Activated CD8-positive, alpha-beta memory T cell treated with anti-CD3 and anti-CD28 coated beads for 1 hour (primary cell): ENCODE data around the gene SLC29A1.
"Not testable (repeated sequence)": the region's sequence is repeated elsewhere in the genome, so short reads cannot be mapped to it uniquely, and the experiment has no call there.

Source experiments
- DNase-seq, 2 donors: peaks; one replicate each; pipeline ENCODE4 v3.0.0-alpha.2; 2020; ENCODE audit warnings: low read depth in 1 of 2; ENCODE audit errors: extremely low read depth in 1 of 2

The SLC29A1 gene

DNA sequence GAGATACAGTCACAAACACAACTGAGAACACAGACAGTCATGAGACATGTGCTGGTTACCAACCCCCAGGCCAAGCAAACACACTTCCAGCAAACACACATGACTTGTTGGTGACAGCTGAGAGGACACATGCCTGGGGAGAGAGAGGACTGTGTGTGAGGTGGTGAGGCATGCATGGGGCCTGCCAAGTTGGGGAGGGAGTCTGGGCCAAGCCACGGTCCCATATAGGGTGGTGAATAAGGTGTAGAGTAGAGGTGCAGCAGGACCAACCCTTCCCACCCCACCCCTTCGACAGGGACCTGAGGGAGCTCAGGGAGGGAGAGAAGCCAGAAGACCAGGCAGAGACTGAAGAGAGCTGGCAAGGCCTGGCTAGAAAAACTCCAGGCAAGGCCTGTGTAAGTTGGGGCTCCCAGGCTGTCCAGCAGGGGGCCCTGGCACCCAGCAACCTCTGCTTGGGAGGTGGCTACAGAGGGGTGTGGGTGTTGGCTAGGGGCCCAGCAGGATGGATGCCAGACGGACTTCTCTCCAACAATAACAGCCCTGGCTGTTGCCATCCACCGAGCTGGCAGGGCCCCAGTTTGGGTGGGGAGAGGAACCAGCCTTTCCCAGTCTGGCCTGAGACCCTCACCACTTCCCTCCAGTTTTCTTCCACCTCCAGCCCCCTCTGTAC lies 2.0 kb upstream of the SLC29A1 start:
- peak in 1 of 2 donors; percentile 50 for DNase-seq

DNA sequence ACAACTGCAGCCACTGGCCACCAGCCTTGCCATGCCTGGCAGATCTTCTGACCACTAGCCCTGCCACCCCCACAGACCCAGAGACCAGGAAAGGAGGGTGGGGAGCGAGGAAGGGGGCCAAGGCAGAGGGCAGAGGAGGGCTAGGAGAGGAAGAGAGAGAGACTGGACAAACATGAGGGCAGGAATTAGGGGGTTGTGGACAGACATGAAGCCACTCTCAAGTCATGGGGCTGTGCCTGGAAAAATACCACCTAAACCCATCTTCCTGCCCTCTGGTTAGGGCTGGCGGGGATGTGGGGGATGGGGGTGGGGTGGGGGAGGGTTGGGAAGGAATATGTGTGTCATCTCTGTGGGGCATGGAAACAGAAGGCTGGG lies 1.4 kb upstream of the SLC29A1 start:
- no peak for DNase-seq

DNA sequence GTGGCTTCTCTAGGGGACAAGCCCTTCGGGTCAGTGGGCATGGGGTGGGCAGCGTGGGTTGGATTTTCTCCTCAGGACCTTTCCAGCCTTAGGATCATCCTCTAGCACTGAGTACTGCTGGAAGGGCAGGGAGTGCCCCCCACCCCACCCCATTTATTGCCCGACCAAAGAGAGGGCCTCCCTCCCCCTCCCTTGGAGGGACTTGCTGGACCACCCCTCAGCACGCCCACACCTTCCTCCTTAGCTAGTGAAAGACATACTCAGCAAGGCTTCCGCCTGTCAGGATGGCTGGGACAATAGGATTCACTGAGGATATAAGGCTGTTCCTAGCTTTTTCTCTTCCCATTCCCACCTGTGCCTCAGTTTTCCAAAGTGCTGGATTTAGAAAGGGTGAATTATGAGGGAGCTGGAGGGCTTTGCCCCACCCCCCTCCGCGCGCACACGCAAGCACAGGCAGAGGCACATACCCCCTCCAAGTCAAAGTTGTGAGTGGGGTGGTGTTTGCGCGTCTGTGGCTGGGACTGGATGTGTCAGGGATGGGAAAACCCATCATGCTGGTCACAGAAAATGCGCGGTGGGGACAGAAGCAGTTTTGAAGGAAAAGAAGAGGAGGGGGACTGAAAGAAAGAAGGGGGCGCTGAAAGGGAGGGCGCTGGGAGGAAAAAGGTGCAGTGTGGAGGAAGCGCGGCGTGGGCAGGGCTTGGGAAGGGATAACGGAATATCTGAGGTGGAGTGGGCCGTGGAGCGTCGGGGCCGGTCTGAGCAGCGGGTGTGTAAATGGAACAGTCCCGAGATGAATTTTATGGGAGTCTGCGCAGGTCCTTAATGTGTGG lies 693 bp upstream of the SLC29A1 start:
- DNase-seq: no peak

- no peak for DNase-seq
Measured at GRCh38 chr6:44224029-44224964, 902 bp downstream of the SLC29A1 start.

GRCh38 chr6:44224965-44225305 lies 1.5 kb downstream of the SLC29A1 start:
- no peak for DNase-seq

DNA sequence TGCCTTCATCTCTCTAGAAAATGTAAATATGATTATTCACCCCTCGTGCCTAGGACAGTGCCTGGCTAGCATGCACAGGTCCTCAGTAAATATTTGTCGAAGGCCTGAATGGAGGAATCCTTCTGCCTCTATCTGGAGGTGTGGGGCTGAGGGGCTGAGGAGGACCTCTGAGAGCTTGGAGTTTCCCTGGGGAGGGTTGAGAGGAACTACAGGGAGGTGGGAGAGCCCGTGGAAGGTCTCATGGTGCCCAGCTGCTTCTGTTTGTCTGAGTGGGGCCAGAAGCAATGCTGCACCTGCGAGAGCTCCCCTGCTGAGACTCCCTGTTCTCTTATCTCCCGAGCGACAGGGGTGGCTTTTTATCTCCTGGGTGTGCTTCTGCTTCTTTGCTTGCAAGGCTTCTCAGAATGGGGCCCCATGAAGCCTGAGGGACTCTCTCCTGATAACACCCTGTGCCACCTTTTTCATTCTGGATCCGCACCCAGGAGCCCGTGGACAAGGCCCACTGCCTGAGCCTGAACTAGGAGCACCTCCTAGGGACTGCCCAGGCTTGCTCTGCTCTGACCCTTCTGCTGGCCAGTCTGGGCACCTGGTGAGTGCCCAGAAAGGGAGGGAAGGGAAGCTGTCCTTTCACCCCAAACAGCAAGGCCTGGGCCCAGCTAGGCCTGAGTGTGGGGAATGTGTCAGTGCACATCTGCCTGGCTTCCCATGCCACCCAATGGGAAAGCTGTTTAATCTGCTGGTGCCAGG lies 2.4 kb downstream of the SLC29A1 start:
- no peak for DNase-seq

- DNase-seq: no peak
Measured at GRCh38 chr6:44226368-44227147, 3.2 kb downstream of the SLC29A1 start.

DNA sequence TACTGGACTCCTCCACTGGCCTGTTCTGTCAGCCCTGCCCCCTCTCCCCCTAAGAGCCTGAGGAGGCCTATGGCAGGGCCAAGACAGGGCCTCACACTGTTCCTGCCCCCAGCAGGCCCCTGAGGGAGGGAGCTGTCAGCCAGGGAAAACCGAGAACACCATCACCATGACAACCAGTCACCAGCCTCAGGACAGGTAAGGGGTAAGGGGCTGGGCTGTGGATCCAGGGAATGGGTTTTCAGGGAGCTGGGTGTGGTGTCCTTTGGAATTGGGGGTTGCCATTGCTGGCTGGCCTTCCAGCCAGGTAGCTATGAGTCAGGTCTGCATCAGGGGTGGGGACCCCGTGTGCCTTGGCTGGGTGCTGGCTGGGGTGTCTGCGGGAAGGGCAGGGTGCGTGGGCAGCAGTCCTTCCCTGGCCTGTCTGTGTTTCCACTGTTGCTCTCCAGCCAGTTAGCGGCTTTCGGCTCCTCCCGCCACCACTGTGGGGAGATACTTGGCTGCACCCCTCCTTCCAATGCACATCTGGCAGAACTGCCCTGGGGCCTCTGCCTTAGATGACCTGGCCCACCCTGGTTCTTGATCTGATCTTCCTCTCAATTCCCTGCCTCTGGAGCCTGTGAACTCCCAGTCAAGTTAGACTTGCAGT lies 3.9 kb downstream of the SLC29A1 start:
- no peak for DNase-seq

DNA sequence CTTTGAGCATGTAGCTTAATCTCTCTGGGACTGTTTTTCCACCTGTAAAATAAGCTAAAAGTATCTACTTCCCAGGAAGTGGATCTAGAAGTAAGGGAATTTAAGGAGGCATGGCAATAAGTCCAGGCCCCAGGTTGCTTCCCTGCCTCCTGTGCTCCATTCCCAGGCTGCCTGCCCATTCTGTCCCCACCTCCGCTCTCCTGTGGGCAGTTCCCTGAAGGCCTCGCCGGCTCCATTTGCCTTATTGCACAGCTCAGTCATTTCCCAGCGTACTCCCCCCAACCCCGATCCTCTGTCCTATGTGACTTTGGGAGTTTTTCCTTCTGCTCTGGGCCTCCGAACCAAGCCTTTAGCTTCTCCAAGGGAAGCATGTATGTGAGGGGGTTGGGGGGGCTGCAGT lies 4.6 kb downstream of the SLC29A1 start:
- no peak for DNase-seq

GRCh38 chr6:44228433-44228832 lies 5.0 kb downstream of the SLC29A1 start:
- no peak for DNase-seq

DNA sequence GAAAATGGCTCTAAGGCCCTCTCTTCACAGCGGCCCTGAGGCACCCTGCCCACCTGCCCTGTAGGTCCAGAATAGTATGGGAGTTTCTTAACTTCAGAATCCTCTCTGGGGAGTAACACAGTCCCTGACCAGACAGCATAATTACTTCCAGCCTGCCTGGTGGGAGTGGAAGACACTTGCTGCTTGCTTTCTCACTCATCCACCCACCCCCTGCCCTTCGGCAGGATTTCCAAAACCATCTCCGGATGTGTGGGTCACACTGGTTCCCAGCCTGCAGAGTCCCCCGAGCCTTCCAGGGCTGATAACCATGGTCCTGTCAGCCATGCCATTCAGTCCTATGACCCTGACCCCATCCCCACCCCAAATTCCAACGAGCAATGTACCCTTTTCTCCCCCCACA lies 5.4 kb downstream of the SLC29A1 start:
- no peak for DNase-seq

- DNase-seq: no peak
Measured at GRCh38 chr6:44229376-44230033, 6.1 kb downstream of the SLC29A1 start.

- DNase-seq: no peak
Measured at GRCh38 chr6:44230034-44230675, 6.8 kb downstream of the SLC29A1 start.

DNA sequence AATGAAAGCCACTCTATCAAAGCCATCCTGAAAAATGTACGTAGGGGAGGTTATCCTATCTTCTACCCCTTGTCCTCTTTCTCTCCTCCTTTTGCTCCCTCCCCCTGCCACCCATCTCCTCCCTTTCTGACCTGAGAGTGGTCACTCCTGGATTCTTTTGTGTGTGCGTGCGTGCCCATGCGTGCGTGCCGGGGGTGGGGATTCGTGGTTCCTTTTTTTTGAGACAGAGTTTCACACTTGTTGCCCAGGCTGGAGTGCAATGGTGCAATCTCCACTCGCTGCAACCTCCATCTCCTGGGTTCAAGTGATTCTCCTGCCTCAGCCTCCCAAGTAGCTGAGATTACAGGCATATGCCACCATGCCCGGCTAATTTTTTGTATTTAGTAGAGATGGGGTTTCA lies 8.0 kb downstream of the SLC29A1 start:
- DNase-seq: not testable (repeated sequence)

DNA sequence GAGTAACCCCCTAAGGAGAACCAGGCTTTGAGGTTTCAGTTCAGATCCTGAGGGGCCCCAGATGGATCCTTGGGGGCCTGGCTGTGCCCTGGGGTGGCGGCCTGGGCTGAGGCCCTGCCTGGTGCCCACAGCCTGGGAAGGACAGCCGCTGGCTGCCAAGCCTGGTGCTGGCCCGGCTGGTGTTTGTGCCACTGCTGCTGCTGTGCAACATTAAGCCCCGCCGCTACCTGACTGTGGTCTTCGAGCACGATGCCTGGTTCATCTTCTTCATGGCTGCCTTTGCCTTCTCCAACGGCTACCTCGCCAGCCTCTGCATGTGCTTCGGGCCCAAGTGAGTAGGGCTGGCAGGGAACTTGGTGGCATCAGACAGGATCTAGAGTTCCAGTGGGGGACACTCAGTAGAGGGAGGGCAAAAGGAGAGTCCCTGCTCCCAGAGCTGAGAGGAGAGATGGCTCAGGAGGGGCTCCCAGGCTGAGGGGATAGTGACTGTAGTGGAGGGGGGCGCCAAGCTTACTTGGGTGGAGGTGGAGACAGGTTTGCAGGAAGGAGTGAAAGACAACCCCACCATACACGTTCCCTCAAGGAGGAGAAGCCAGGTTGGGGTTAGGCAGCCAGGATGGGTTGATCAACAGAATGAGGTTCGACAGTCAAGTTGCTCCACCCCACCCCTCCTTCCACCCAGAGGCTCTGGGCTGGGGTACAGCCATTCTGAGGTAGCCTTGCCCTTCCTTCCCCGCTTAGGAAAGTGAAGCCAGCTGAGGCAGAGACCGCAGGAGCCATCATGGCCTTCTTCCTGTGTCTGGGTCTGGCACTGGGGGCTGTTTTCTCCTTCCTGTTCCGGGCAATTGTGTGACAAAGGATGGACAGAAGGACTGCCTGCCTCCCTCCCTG lies 9.5 kb downstream of the SLC29A1 start:
- DNase-seq: no peak

DNA sequence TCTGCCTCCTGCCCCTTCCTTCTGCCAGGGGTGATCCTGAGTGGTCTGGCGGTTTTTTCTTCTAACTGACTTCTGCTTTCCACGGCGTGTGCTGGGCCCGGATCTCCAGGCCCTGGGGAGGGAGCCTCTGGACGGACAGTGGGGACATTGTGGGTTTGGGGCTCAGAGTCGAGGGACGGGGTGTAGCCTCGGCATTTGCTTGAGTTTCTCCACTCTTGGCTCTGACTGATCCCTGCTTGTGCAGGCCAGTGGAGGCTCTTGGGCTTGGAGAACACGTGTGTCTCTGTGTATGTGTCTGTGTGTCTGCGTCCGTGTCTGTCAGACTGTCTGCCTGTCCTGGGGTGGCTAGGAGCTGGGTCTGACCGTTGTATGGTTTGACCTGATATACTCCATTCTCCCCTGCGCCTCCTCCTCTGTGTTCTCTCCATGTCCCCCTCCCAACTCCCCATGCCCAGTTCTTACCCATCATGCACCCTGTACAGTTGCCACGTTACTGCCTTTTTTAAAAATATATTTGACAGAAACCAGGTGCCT lies 10.2 kb downstream of the SLC29A1 start:
- no peak for DNase-seq
